K562 (cell line): ENCODE measurements around the gene RNF144A. TPM values are rescaled to one million over a fixed set of nuclear protein-coding genes. Genes with fewer than 3 reads are reported as not detected.

Experiments
- ADNP ChIP-seq: fragments of 200-800 bp; sonication (Bioruptor generic); IDR thresholded peaks from 2 replicates; pipeline ENCODE4 v1.6.1; 2016; ENCODE audit warnings: missing genetic modification characterization, missing compliant biosample characterization
- BACH1 ChIP-seq: fragments of 200-800 bp; sonication (Bioruptor generic); IDR thresholded peaks from 2 replicates; pipeline ENCODE4 v1.6.1; 2016; ENCODE audit warnings: missing genetic modification characterization, missing compliant biosample characterization
- CEBPG ChIP-seq, 3 experiments: fragments of 200-800 bp in 1 of 3; sonication (Bioruptor generic) in 1 of 3; sonication (generic) in 1 of 3; formaldehyde crosslinking in 1 of 3; IDR thresholded peaks in 2 of 3; conservative IDR thresholded peaks in 1 of 3; 2 replicates each; pipeline versions ENCODE4 v1.6.1 to v1.8.0; 2016 to 2022; ENCODE audit warnings: missing compliant biosample characterization in 2 of 3, missing genetic modification characterization in 2 of 3, mild to moderate bottlenecking in 1 of 3, missing genetic modification reagents in 1 of 3
- DDX20 ChIP-seq: fragments of 450-650 bp; IDR thresholded peaks from 2 replicates; pipeline ENCODE4 v1.6.1; 2016; ENCODE audit warnings: missing genetic modification characterization, low read depth, mild to moderate bottlenecking, missing compliant biosample characterization, moderate library complexity
- ETV5 ChIP-seq: sonication (generic); formaldehyde crosslinking; IDR thresholded peaks from 2 replicates; pipeline ENCODE4 v1.4.0; 2020; ENCODE audit warnings: low read depth, mild to moderate bottlenecking, missing genetic modification reagents
- FOXA3 ChIP-seq, 2 experiments: fragments of 450-650 bp in 1 of 2; sonication (generic) in 1 of 2; formaldehyde crosslinking; IDR thresholded peaks in 1 of 2; conservative IDR thresholded peaks in 1 of 2; 2 replicates each; pipeline versions ENCODE4 v1.4.0 to v1.8.0; 2020 to 2022; ENCODE audit warnings: mild to moderate bottlenecking in 2 of 2, missing genetic modification reagents in 1 of 2
- GABPB1 ChIP-seq: sonication (generic); formaldehyde crosslinking; IDR thresholded peaks from 2 replicates; pipeline ENCODE4 v1.8.0; 2022; ENCODE audit warnings: mild to moderate bottlenecking, missing genetic modification reagents
- GTF2B ChIP-seq: IDR thresholded peaks from 2 replicates; pipeline ENCODE4 v1.6.1; 2011; ENCODE audit not compliant: insufficient read length; ENCODE audit errors: extremely low read depth
- HDAC2 ChIP-seq: fragments of 450-650 bp; IDR thresholded peaks from 2 replicates; pipeline ENCODE4 v1.6.1; 2016; ENCODE audit warnings: mild to moderate bottlenecking
- MAX ChIP-seq: sonication (generic); formaldehyde crosslinking; IDR thresholded peaks from 2 replicates; pipeline ENCODE4 v1.9.0; 2022; ENCODE audit warnings: mild to moderate bottlenecking, missing genetic modification reagents
- MITF ChIP-seq: IDR thresholded peaks from 2 replicates; pipeline ENCODE4 v1.6.1; 2014; ENCODE audit warnings: antibody characterized with exemption
- MXI1 ChIP-seq: IDR thresholded peaks from 2 replicates; pipeline ENCODE4 v1.6.1; 2011; ENCODE audit warnings: low read depth, mild to moderate bottlenecking, improper control_type of control experiment, low read length
- OTX1 ChIP-seq: fragments of 450-650 bp; formaldehyde crosslinking; IDR thresholded peaks from 2 replicates; pipeline ENCODE4 v1.4.0; 2022; ENCODE audit warnings: mild to moderate bottlenecking
- POLR2H ChIP-seq: IDR thresholded peaks from 2 replicates; pipeline ENCODE4 v1.6.1; 2016; ENCODE audit warnings: missing genetic modification characterization, low read depth, mild to moderate bottlenecking, control low read depth, missing compliant biosample characterization, moderate library complexity
- PTRF ChIP-seq: fragments of 450-650 bp; IDR thresholded peaks from 2 replicates; pipeline ENCODE4 v1.6.1; 2016; ENCODE audit warnings: mild to moderate bottlenecking, missing genetic modification characterization, missing compliant biosample characterization
- SRF ChIP-seq, 2 experiments: fragments of 250-450, 450-650 bp in 1 of 2; sonication (Bioruptor Pico) in 1 of 2; sonication (generic) in 1 of 2; formaldehyde crosslinking; IDR thresholded peaks; 2 replicates each; pipeline versions ENCODE4 v1.5.0 to v1.5.1; 2020 to 2022; ENCODE audit warnings: mild to moderate bottlenecking in 1 of 2, missing genetic modification reagents in 1 of 2
- SRSF3 ChIP-seq: fragments of 200-400 bp; formaldehyde crosslinking; IDR thresholded peaks from 2 replicates; pipeline ENCODE4 v1.6.1; 2016; ENCODE audit warnings: mild to moderate bottlenecking, low read length, moderate library complexity; ENCODE audit not compliant: insufficient read depth
- TARDBP ChIP-seq: fragments of 450-650 bp; IDR thresholded peaks from 2 replicates; pipeline ENCODE4 v1.6.1; 2016
- TEAD4 ChIP-seq, 2 experiments: sonication (generic) in 1 of 2; formaldehyde crosslinking in 1 of 2; IDR thresholded peaks; 2 replicates each; pipeline versions ENCODE4 v1.6.1 to v1.8.0; 2012 to 2022; ENCODE audit warnings: borderline replicate concordance in 1 of 2, inconsistent platforms in 1 of 2, low read length in 1 of 2, mild to moderate bottlenecking in 1 of 2, missing genetic modification reagents in 1 of 2
- THRAP3 ChIP-seq: fragments of 450-650 bp; IDR thresholded peaks from 2 replicates; pipeline ENCODE4 v1.6.1; 2016; ENCODE audit warnings: mild to moderate bottlenecking, inconsistent platforms, borderline replicate concordance
- U2AF1 ChIP-seq: fragments of 200-400 bp; formaldehyde crosslinking; optimal IDR thresholded peaks from 2 replicates; pipeline ENCODE3; 2017; ENCODE audit warnings: mild to moderate bottlenecking, low read depth, low read length, moderate library complexity
- XRCC4 ChIP-seq: IDR thresholded peaks from one replicate; pipeline ENCODE4 v1.6.1; 2011; ENCODE audit not compliant: insufficient read depth, insufficient read length; ENCODE audit errors: extremely low read depth
- ZC3H8 ChIP-seq: fragments of 450-650 bp; IDR thresholded peaks from 2 replicates; pipeline ENCODE4 v1.6.1; 2017
- ZNF239 ChIP-seq: fragments of 250-450 bp; sonication (Bioruptor Pico); IDR thresholded peaks from 2 replicates; pipeline ENCODE4 v1.4.0; 2020; ENCODE audit warnings: mild to moderate bottlenecking
- polyA plus RNA-seq, 8 experiments: library from polyadenylated mRNA; depleted of rRNA in 4 of 8; stranded (reverse) in 5 of 8; unstranded in 3 of 8; fragments of >200 nt; fragmentation: Nextera tagmentation in 2 of 8; fragmentation: Illumina TruSeq in 1 of 8; extraction: Ambion mirVana in 2 of 8; extraction: Trizol in 1 of 8; gene quantifications; 2 replicates each; pipeline versions ENCODE4 v1.2.1 to v1.2.3, GENCODE V29; 2011 to 2014; ENCODE audit warnings: inconsistent platforms in 1 of 8, missing spikeins in 1 of 8
- total RNA-seq, 7 experiments: library from RNA; depleted of rRNA in 6 of 7; stranded (reverse); fragments of >200 nt in 6 of 7; fragmentation: Illumina TruSeq in 2 of 7; extraction: Trizol in 2 of 7; gene quantifications; 2 replicates each; pipeline versions ENCODE4 v1.2.1 to v1.2.3, GENCODE V29; 2011 to 2021; ENCODE audit warnings: low replicate concordance in 1 of 7

RNF144A gene
- total and polyA plus RNA-seq, 9 of the 15 experiments (the other 6 are each of a cell fraction or from before 2014, with no cell fraction given): 0.96 to 11.3 (median 6.2) TPM

GRCh38 chr2:6909431-6910385 is 7.5 kb upstream of the RNF144A start (continued):
- TF ChIP-seq POLR2H (tag): no peak
- TF ChIP-seq GTF2B: no peak
- TF ChIP-seq TEAD4 (IDR thresholded peaks at IDR 0.05; ENCODE audit: low read length): peak; percentile 98
- no peak for TF ChIP-seq TEAD4 (CRISPR knock-in tag; IDR thresholded peaks at IDR 0.05; ENCODE audit: borderline replicate concordance)
- TF ChIP-seq MXI1: no peak
- 0 out of 2 replicates have a peak, but pooled peaks have one; percentile 35 for TF ChIP-seq ADNP (tag)
- no peak for TF ChIP-seq XRCC4
- no peak for TF ChIP-seq CEBPG (CRISPR knock-in tag; IDR thresholded peaks at IDR 0.05)
- no peak for TF ChIP-seq CEBPG (tag; conservative IDR thresholded peaks at IDR 0.05 in 1 of 2, IDR thresholded peaks at IDR 0.05 in 1 of 2)
- peak; percentile 97 for TF ChIP-seq HDAC2
- TF ChIP-seq SRSF3: no peak
- TF ChIP-seq GABPB1: no peak
- no peak for TF ChIP-seq BACH1 (tag)
- TF ChIP-seq U2AF1: no peak
- TF ChIP-seq MAX: no peak
- peak; percentile 54 for TF ChIP-seq ETV5 (CRISPR knock-in tag)
- TF ChIP-seq ZC3H8: no peak
- no peak for TF ChIP-seq SRF (CRISPR knock-in tag; IDR thresholded peaks at IDR 0.05)
- TF ChIP-seq FOXA3 (CRISPR knock-in tag; conservative IDR thresholded peaks at IDR 0.05 in 1 of 2, IDR thresholded peaks at IDR 0.05 in 1 of 2): peak in 1 of 2 experiments; percentile 56; a peak in 2 of 4 replicates
- peak; percentile 61; the same call in 1 of the 2 replicates for TF ChIP-seq MITF
- no peak for TF ChIP-seq DDX20 (tag)
- TF ChIP-seq ZNF239 (CRISPR knock-in tag): no peak
- TF ChIP-seq THRAP3: no peak
- no peak for TF ChIP-seq OTX1 (CRISPR knock-in tag)
- TF ChIP-seq PTRF (tag): no peak
- no peak; the same call in 1 of the 2 replicates for TF ChIP-seq TARDBP
